Stimulated activated memory B cell treated with anti-CD40 and anti-IgM and Interleukin-4, amounts not matched to agents 10 μg/mL and 1 μg/mL and 100 μg/mL, for 72 hours (primary cell): ENCODE measurements around the gene EYA3.
A peak's percentile ranks its signal among the peaks of the same experiment; 100 is the strongest.

Source experiments
- ATAC-seq: fragments of 150-1000 bp; cut with Tn5 transposase; 2 replicates; pipeline ENCODE4 v1.10.0; 2021
- H3K27ac Mint-ChIP-seq: one replicate; pipeline ENCODE4 v1.8.0; 2022; ENCODE audit warnings: mild to moderate bottlenecking, mixed read lengths
- H3K27me3 Mint-ChIP-seq: one replicate; pipeline ENCODE4 v1.8.0; 2022; ENCODE audit warnings: mixed read lengths
- H3K36me3 Mint-ChIP-seq: one replicate; pipeline ENCODE4 v1.8.0; 2022; ENCODE audit warnings: mixed read lengths
- H3K4me1 Mint-ChIP-seq: one replicate; pipeline ENCODE4 v1.8.0; 2022; ENCODE audit warnings: mixed read lengths
- H3K4me3 Mint-ChIP-seq: one replicate; pipeline ENCODE4 v1.8.0; 2022; ENCODE audit warnings: mild to moderate bottlenecking, moderate library complexity, mixed read lengths
- H3K9me3 Mint-ChIP-seq: one replicate; pipeline ENCODE4 v1.8.0; 2022; ENCODE audit warnings: mixed read lengths

The EYA3 gene

DNA sequence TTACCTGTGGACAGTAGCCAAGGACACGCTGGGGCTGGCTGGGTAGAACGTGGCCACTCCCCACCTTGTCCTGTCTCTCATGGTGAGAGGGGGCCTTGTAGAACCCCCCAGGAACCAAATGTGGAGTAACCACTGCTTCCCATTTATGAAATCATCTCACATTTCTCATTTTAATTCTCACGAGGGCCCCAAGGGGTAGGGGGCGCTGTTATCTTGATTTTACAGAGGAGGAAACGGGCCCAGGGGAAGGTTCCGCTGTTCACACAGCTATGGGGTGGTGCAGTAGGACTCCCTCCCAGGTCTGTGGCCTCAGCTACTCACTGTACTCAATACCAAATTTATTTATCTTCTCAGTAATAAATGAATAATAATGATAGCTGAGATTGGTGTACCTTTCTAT, 148.1 kb downstream of the EYA3 start:
- Mint-ChIP-seq H3K27me3 (peaks cover 7% of the 10 kb centered on the region), H3K27ac (peak overlapping the region; percentile 23), H3K9me3 (no peaks in the 10 kb centered on the region), H3K4me1 (peaks cover 9% of the 10 kb centered on the region), H3K36me3 (no peaks in the 10 kb centered on the region), H3K4me3 (no peak overlapping the region)
- no peak for ATAC-seq

DNA sequence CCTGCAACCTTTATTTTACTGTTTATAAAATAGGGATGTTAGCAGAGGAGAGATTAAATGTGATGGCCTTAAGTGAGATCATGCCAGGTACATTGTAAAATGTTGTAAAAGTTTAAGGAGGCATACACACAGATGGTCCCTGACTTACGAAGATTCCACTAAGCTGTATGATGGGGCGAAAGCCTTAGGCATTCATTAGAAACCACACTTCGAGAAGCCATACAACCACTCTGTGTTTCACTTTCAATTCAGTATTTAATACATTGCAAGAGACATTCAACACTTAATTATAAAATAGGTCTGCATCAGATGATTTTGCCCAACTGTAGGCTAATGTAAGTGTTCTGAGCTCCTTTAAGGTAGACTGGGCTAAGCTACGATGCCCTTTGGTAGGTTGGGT, 149.9 kb downstream of the EYA3 start:
- Mint-ChIP-seq H3K27me3 (peaks cover 15% of the 10 kb centered on the region), H3K27ac (no peak overlapping the region), H3K9me3 (no peaks in the 10 kb centered on the region), H3K4me1 (peaks cover 16% of the 10 kb centered on the region), H3K4me3 (no peak overlapping the region), H3K36me3 (no peaks in the 10 kb centered on the region)
- ATAC-seq = no peak

DNA sequence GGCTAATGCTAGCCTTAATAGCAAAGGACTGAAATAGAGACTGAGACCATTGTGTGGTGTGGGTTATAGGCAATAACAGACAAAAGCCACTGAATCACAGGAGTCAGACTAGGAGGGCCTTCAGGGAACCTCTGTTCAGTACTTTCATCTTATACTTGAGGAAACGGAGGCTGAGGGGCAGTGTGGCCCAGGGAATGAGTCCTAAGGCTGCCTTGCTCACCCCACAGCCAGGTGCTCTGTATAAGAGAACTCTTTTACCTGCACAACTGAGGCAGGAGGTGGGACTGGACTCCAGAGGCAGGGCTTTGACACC, 150.9 kb downstream of the EYA3 start:
- no peak for ATAC-seq
- Mint-ChIP-seq H3K36me3 (no peaks in the 10 kb centered on the region), H3K27ac (no peak overlapping the region), H3K27me3 (peaks cover 15% of the 10 kb centered on the region), H3K4me3 (no peak overlapping the region), H3K9me3 (no peaks in the 10 kb centered on the region), H3K4me1 (peaks cover 20% of the 10 kb centered on the region)

DNA sequence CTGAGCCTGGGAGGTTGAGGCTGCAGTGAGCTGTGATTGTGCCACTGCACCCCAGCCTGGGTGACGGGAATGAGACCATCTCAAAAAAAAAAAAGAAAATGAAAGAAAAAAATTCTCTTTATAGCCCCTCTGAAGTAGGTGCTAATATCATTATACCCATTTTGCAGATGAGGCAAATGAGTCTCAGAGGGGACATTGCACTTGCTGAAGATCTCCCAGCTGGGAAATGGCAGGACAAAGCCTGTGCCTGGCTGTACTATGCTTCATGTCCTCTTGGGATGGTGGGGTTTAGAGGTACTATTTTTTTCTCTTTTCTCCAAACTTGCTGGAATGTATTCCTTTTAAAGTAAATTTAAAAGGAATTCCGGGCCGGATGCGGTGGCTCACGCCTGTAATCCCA, 152.0 kb downstream of the EYA3 start:
- H3K27me3 Mint-ChIP-seq = peaks cover 15% of the 10 kb centered on the region
- peaks cover 31% of the 10 kb centered on the region for H3K4me1 Mint-ChIP-seq
- H3K27ac Mint-ChIP-seq = no peak overlapping the region
- no peak for ATAC-seq
- H3K36me3 Mint-ChIP-seq = no peaks in the 10 kb centered on the region
- no peak overlapping the region for H3K4me3 Mint-ChIP-seq
- no peaks in the 10 kb centered on the region for H3K9me3 Mint-ChIP-seq

DNA sequence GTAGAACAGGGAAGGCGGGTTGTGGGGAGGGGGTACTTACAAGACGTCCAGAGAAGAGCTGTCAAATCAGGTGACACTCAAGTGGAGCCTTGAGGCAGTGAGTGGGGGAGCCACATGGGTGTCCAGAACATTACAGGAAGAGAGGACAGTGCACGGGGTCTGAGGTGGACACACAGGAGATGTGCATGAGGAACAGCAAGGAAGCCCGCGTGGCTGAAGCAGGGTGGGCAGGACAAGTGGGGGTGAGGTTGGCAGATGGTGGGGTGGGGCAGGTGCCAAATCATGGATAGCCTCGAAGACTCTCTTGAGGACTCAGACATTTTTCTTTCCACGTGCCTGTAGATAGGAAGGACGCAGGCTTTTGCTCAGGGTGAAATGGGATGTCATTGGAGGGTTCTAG, 152.7 kb downstream of the EYA3 start:
- Mint-ChIP-seq H3K36me3 (no peaks in the 10 kb centered on the region), H3K4me3 (no peak overlapping the region), H3K4me1 (peaks cover 33% of the 10 kb centered on the region), H3K9me3 (no peaks in the 10 kb centered on the region), H3K27me3 (peaks cover 15% of the 10 kb centered on the region), H3K27ac (peak overlapping the region; percentile 23)
- ATAC-seq = no peak

DNA sequence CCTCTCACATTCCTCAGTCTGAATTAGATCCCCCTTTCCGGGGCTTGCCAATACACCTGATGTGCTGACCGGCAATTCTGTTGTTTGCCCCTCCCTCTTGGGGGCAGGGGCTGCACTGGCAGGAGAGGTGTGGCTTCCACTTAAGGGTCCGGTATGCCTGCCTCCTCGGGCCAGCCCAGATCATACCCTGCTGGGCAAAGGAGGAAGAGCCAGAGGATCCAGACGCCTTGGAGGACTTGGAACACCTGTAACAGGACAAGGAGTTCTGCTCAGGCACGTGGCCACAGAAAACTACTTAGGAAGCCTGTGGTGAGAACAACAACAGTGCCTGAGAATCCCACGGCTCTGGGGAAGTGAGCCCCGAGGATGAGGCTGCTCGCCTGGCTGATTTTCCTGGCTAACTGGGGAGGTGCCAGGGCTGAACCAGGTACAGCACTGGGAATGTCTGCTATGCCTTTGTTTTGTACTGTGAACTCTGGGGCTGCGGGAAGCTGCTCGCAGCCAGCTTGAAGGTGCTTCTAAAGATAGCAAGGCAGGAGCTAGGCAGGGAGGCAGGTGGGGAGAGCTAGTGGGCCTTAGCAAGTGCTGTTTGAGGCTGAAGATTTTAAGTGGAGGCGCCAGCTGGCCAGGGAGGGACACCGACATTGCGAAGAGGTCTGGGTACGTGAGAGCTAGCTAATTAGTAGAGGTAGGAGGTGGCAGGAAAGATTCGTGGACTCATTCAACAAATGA, 153.4 kb downstream of the EYA3 start, which contains the start of gene SMPDL3B:
SMPDL3B (plus strand) TSS at position 183 of the 732 bp plus-strand sequence; CDS start at position 367, 184 bp downstream.
- peaks cover 15% of the 10 kb centered on the region for H3K27me3 Mint-ChIP-seq
- no peaks in the 10 kb centered on the region for H3K36me3 Mint-ChIP-seq
- peak within 1 kb of the TSS; percentile 23 for H3K27ac Mint-ChIP-seq
- H3K4me3 Mint-ChIP-seq = no peak within 1 kb of the TSS
- H3K4me1 Mint-ChIP-seq = peaks cover 28% of the 10 kb centered on the region
- no peaks in the 10 kb centered on the region for H3K9me3 Mint-ChIP-seq
- ATAC-seq = no peak

DNA sequence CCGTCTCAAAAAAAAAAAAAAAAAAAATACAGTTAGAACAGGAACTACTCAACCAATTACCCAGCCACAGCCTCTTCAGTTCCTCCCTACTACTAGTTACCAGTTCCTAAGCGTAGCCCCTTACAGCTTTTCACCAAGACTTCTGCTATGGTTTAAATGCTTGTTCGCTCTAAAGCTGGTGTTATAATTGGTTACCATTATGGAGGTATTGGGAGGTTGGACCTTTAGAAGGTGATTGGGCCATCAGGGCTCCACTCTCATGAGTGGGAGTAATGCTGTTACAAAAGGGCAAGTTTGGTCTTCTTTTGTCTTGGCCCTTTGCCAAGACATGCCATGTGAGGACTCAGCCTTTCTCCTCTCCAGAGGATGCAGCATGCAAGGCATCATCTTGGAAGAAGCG, 156.7 kb downstream of the EYA3 start:
- no peaks in the 10 kb centered on the region for H3K9me3 Mint-ChIP-seq
- peaks cover 15% of the 10 kb centered on the region for H3K27me3 Mint-ChIP-seq
- H3K4me3 Mint-ChIP-seq = no peak overlapping the region
- H3K36me3 Mint-ChIP-seq = no peaks in the 10 kb centered on the region
- peaks cover 27% of the 10 kb centered on the region for H3K4me1 Mint-ChIP-seq
- peak; percentile 66 for ATAC-seq
- H3K27ac Mint-ChIP-seq = no peak overlapping the region

DNA sequence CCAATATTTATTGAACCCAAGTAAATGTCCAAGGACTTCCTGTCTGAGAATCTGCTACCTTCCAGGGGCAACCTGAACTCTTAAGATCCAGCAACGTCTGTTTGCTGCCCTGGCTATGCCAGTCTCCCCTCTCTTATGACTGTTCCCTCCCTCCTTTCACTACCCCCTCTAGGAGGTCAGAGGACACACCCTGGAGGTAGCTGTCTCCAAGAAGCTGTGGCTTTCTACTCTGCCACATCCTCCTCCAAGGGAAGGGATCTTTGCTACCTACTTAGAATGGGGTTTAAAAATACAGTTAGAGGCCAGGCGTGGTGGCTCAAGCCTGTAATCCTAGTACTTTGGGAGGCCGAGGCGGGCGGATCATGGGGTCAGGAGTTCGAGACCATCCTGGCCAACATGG, 157.2 kb downstream of the EYA3 start:
- ATAC-seq = no peak
- Mint-ChIP-seq H3K36me3 (no peaks in the 10 kb centered on the region), H3K4me3 (no peak overlapping the region), H3K4me1 (peaks cover 27% of the 10 kb centered on the region), H3K27ac (no peak overlapping the region), H3K9me3 (no peaks in the 10 kb centered on the region), H3K27me3 (peaks cover 15% of the 10 kb centered on the region)

DNA sequence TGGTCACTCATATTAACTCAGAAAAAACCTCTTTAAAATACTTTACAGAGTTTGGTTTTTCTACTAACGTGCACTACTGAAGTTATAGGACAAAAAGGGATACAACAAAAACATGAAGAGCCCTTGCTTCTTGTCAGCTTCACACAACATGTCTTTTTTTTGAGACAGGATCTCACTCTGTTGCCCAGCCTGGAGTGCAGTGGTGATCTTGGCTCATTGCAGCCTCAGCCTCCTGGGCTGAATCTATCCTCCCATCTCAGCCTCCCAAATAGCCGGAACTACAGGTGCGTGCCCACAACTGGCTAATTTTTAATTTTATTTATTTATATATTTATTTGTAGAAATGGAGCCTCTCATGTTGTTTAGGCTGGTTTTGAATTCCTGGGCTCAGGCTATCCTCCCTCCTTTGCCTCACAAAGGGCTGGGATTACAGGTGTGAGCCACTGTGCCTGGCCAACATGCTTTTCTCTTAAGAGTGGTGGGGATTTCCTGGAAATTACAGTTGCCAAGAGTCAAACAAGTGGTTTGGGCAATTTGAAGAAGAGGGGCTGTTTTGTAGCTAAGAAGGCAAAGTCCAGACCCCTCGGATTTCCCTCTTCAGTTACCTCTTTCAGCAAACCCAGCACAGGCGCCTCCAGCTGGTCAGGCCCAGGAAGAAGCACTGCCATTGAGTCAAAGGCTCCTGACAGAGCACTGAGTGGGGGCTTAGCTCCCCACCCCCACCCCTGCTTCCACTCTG, 160.0 kb downstream of the EYA3 start:
- no peaks in the 10 kb centered on the region for H3K9me3 Mint-ChIP-seq
- H3K4me3 Mint-ChIP-seq = no peak overlapping the region
- H3K36me3 Mint-ChIP-seq = no peaks in the 10 kb centered on the region
- H3K27ac Mint-ChIP-seq = no peak overlapping the region
- peaks cover 17% of the 10 kb centered on the region for H3K4me1 Mint-ChIP-seq
- no peaks in the 10 kb centered on the region for H3K27me3 Mint-ChIP-seq
- ATAC-seq = no peak

DNA sequence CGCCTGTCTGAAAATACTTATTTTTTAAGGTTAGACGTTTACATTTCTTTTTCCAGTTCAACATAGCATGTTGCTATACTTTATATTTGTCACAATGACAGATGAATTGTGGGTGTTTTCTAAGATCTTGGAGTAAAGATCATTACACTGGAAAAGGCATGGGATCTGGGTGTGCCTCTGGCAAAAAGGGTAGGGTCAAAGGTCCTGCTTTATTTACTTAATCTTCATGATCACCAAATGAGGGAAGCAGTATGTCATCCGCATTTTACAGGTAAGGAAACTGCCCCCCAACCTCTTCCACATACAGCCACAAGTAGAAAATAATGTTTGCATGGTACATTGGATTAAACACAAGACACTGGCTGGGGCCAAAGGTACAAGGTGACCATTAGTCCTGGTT, 166.1 kb downstream of the EYA3 start:
- Mint-ChIP-seq H3K4me3 (no peak overlapping the region), H3K27me3 (no peaks in the 10 kb centered on the region), H3K9me3 (no peaks in the 10 kb centered on the region), H3K4me1 (no peaks in the 10 kb centered on the region), H3K27ac (no peak overlapping the region), H3K36me3 (no peaks in the 10 kb centered on the region)
- no peak for ATAC-seq
